IMR-90 (cell line): ENCODE measurements around the gene RUBCN. TPM values are rescaled to one million over a fixed set of nuclear protein-coding genes. Genes with fewer than 3 reads are reported as not detected.

Experiments used
- ATAC-seq: fragments of 200-7000 bp; cut with Tn5 transposase; 2 replicates; pipeline ENCODE4 v1.9.1; 2020; ENCODE audit warnings: low read depth, mild to moderate bottlenecking, moderate library complexity
- BruUV-seq: library from RNA; stranded (reverse); fragments of 400-500 nt; replicated peaks from 2 replicates; lab custom pipeline; 2021; lab: Mats Ljungman, UMichigan
- CTCF ChIA-PET: fragments of 300-600 bp; formaldehyde crosslinking; extraction: SDS; loops from one replicate; lab custom pipeline; 2021; ENCODE audit warnings: antibody characterized with exemption; lab: Yijun Ruan, JAX
- POLR2A ChIA-PET: fragments of 300-600 bp; sonication (Branson Sonifier 250); formaldehyde crosslinking; loops from one replicate; lab custom pipeline; 2022; ENCODE audit warnings: antibody characterized with exemption; ENCODE audit not compliant: unreplicated experiment; lab: Charles Lee
- DNase-seq: peaks from one replicate; pipeline ENCODE4 v3.0.0; 2013
- H2AFZ ChIP-seq: replicated peaks from 2 replicates; pipeline ENCODE3; 2013; ENCODE audit warnings: low read length, mild to moderate bottlenecking; ENCODE audit not compliant: poor library complexity
- H2AK5ac ChIP-seq: 2 replicates; pipeline ENCODE4 v1.6.1; 2013; ENCODE audit warnings: low read depth, low read length, inconsistent platforms
- H2AK9ac ChIP-seq: replicated peaks from 2 replicates; pipeline ENCODE3; 2013; ENCODE audit warnings: mild to moderate bottlenecking, low read depth, low read length, moderate library complexity; ENCODE audit not compliant: poor library complexity
- H2BK120ac ChIP-seq: 2 replicates; pipeline ENCODE4 v1.6.1; 2013; ENCODE audit warnings: low read depth, low read length, inconsistent platforms
- H2BK15ac ChIP-seq: 3 replicates; pipeline ENCODE4 v1.6.1; 2013; ENCODE audit warnings: low read depth, low read length, inconsistent platforms
- H2BK20ac ChIP-seq: 2 replicates; pipeline ENCODE4 v1.6.1; 2013; ENCODE audit warnings: low read depth, mild to moderate bottlenecking, inconsistent platforms, low read length, moderate library complexity
- H2BK5ac ChIP-seq: 2 replicates; pipeline ENCODE4 v1.6.1; 2013; ENCODE audit warnings: mild to moderate bottlenecking, low read depth, low read length, inconsistent platforms; ENCODE audit not compliant: poor library complexity, severe bottlenecking
- H3K14ac ChIP-seq: replicated peaks from 2 replicates; pipeline ENCODE4 v1.6.1; 2013; ENCODE audit warnings: low read depth, low read length, inconsistent platforms
- H3K18ac ChIP-seq: 2 replicates; pipeline ENCODE4 v1.6.1; 2013; ENCODE audit warnings: low read depth, low read length, control low read depth
- H3K23ac ChIP-seq: 2 replicates; pipeline ENCODE4 v1.6.1; 2013; ENCODE audit warnings: low read depth, low read length, inconsistent platforms
- H3K27ac ChIP-seq: 2 replicates; pipeline ENCODE4 v1.5.1; 2013; ENCODE audit warnings: mild to moderate bottlenecking, control low read depth, low read length; ENCODE audit not compliant: insufficient read depth
- H3K27me3 ChIP-seq: 2 replicates; pipeline ENCODE4 v1.6.1; 2013; ENCODE audit warnings: low read length; ENCODE audit not compliant: control insufficient read depth, insufficient read depth
- H3K36me3 ChIP-seq: 2 replicates; pipeline ENCODE4 v1.6.1; 2013; ENCODE audit warnings: low read length, mixed read lengths; ENCODE audit not compliant: control insufficient read depth, insufficient read depth
- H3K4ac ChIP-seq: 2 replicates; pipeline ENCODE4 v1.6.1; 2013; ENCODE audit warnings: low read depth, low read length, inconsistent platforms
- H3K4me1 ChIP-seq: 2 replicates; pipeline ENCODE4 v1.6.1; 2013; ENCODE audit warnings: low read length, mixed read lengths; ENCODE audit not compliant: control insufficient read depth, insufficient read depth
- H3K4me2 ChIP-seq: 2 replicates; pipeline ENCODE4 v1.6.1; 2013; ENCODE audit warnings: low read depth, mild to moderate bottlenecking, control low read depth, low read length, moderate library complexity
- H3K4me3 ChIP-seq: 2 replicates; pipeline ENCODE4 v1.5.1; 2013; ENCODE audit warnings: low read depth, mild to moderate bottlenecking, control low read depth, low read length, moderate library complexity; ENCODE audit not compliant: insufficient read depth
- H3K56ac ChIP-seq: 2 replicates; pipeline ENCODE4 v1.6.1; 2013; ENCODE audit warnings: low read length, inconsistent platforms; ENCODE audit not compliant: insufficient read depth; ENCODE audit errors: extremely low read depth
- H3K79me1 ChIP-seq, 2 experiments: 2 replicates each; pipeline ENCODE4 v1.6.1; 2013; ENCODE audit warnings: low read length in 2 of 2, inconsistent platforms in 1 of 2, low read depth in 1 of 2
- H3K9ac ChIP-seq: 2 replicates; pipeline ENCODE4 v1.6.1; 2013; ENCODE audit warnings: low read depth, low read length, control low read depth
- H3K9me1 ChIP-seq: 2 replicates; pipeline ENCODE4 v1.6.1; 2013; ENCODE audit warnings: low read length, inconsistent platforms; ENCODE audit not compliant: insufficient read depth
- H3K9me3 ChIP-seq: 2 replicates; pipeline ENCODE4 v1.6.1; 2013; ENCODE audit warnings: low read length; ENCODE audit not compliant: control insufficient read depth, insufficient read depth
- H4K20me1 ChIP-seq: 2 replicates; pipeline ENCODE4 v1.6.1; 2013; ENCODE audit warnings: low read length, inconsistent platforms; ENCODE audit not compliant: insufficient read depth
- H4K5ac ChIP-seq: 2 replicates; pipeline ENCODE4 v1.6.1; 2013; ENCODE audit warnings: mild to moderate bottlenecking, low read depth, low read length, control low read depth
- H4K8ac ChIP-seq, 2 experiments: 2 replicates each; pipeline ENCODE4 v1.6.1; 2013; ENCODE audit warnings: low read depth in 2 of 2, low read length in 2 of 2, control low read depth in 1 of 2, inconsistent platforms in 1 of 2
- H4K91ac ChIP-seq: 2 replicates; pipeline ENCODE4 v1.6.1; 2013; ENCODE audit warnings: low read depth, low read length, inconsistent platforms; ENCODE audit not compliant: insufficient read depth
- BHLHE40 ChIP-seq: fragments of 150-350 bp; IDR thresholded peaks from 2 replicates; pipeline ENCODE4 v1.6.1; 2016; ENCODE audit warnings: mild to moderate bottlenecking, low read depth, low read length
- CEBPB ChIP-seq: IDR thresholded peaks from 2 replicates; pipeline ENCODE4 v1.6.1; 2012; ENCODE audit warnings: low read depth, low read length, improper control_type of control experiment
- CHD1 ChIP-seq: IDR thresholded peaks from 2 replicates; pipeline ENCODE4 v1.6.1; 2012; ENCODE audit warnings: low read depth, low read length, improper control_type of control experiment
- ELK1 ChIP-seq: fragments of 150-350 bp; IDR thresholded peaks from 2 replicates; pipeline ENCODE4 v1.6.1; 2016; ENCODE audit warnings: low read depth, mild to moderate bottlenecking, low read length, moderate library complexity, borderline replicate concordance
- FOS ChIP-seq: fragments of 150-350 bp; IDR thresholded peaks from 2 replicates; pipeline ENCODE4 v1.6.1; 2016; ENCODE audit warnings: low read depth, low read length
- MAFK ChIP-seq: IDR thresholded peaks from 2 replicates; pipeline ENCODE4 v1.6.1; 2012; ENCODE audit warnings: low read depth, low read length, improper control_type of control experiment
- MAZ ChIP-seq: IDR thresholded peaks from 2 replicates; pipeline ENCODE4 v1.6.1; 2012; ENCODE audit warnings: low read depth, mild to moderate bottlenecking, low read length, improper control_type of control experiment, moderate library complexity, borderline replicate concordance
- MXI1 ChIP-seq: IDR thresholded peaks from 2 replicates; pipeline ENCODE4 v1.6.1; 2012; ENCODE audit warnings: low read depth, mild to moderate bottlenecking, low read length, moderate library complexity, borderline replicate concordance
- NFE2L2 ChIP-seq: fragments of 150-350 bp; IDR thresholded peaks from 2 replicates; pipeline ENCODE4 v1.6.1; 2016; ENCODE audit warnings: low read depth, mild to moderate bottlenecking, low read length
- POLR2A ChIP-seq: IDR thresholded peaks from 2 replicates; pipeline ENCODE4 v1.6.1; 2012; ENCODE audit warnings: mild to moderate bottlenecking, low read depth, low read length
- RAD21 ChIP-seq: IDR thresholded peaks from 2 replicates; pipeline ENCODE4 v1.6.1; 2012; ENCODE audit warnings: low read length, improper control_type of control experiment
- RCOR1 ChIP-seq: IDR thresholded peaks from 2 replicates; pipeline ENCODE4 v1.6.1; 2012; ENCODE audit warnings: mild to moderate bottlenecking, low read length, improper control_type of control experiment; ENCODE audit not compliant: insufficient replicate concordance
- RFX5 ChIP-seq: IDR thresholded peaks from 2 replicates; pipeline ENCODE4 v1.8.0; 2012; ENCODE audit warnings: low read depth, mild to moderate bottlenecking, low read length, moderate library complexity
- SMC3 ChIP-seq: fragments of 150-350 bp; IDR thresholded peaks from 2 replicates; pipeline ENCODE4 v1.6.1; 2016; ENCODE audit warnings: low read depth, mild to moderate bottlenecking, antibody characterized with exemption, low read length, moderate library complexity
- USF2 ChIP-seq: fragments of 150-350 bp; IDR thresholded peaks from 2 replicates; pipeline ENCODE4 v1.6.1; 2017; ENCODE audit warnings: mild to moderate bottlenecking, antibody characterized with exemption, low read length, low read depth
- WGBS, 2 experiments: methylation state at CpG; one replicate each; pipeline versions ENCODE4 v1.1.5 to v1.1.7; 2013; ENCODE audit warnings: missing lambda C conversion rate in 2 of 2; ENCODE audit not compliant: insufficient read length in 1 of 2; ENCODE audit errors: extremely low coverage in 2 of 2; 5-methylcytosine and 5-hydroxymethylcytosine counted together
- dilution Hi-C: fragments of 300-500 bp; cut with HindIII; formaldehyde crosslinking; loops from one replicate; pipeline ENCODE4 v1.14.3; 2018; ENCODE audit warnings: low sequenced_read_pairs; ENCODE audit not compliant: unreplicated experiment
- in situ Hi-C: fragments of 300-500 bp; cut with MboI; formaldehyde crosslinking; loops from 3 replicates; pipeline ENCODE4 v1.14.3; 2019; ENCODE audit warnings: low sequenced_read_pairs, inconsistent platforms, mixed read lengths
- intact Hi-C: fragments of 100-400 bp; cut with micrococcal nuclease; formaldehyde crosslinking; loops from 2 replicates; pipeline ENCODE4 v1.10.0; 2022
- polyA plus RNA-seq, 3 experiments: library from polyadenylated mRNA; depleted of rRNA; stranded (reverse); fragments of >200 nt; gene quantifications; 2 replicates each; pipeline ENCODE4 v1.2.3, GENCODE V29; 2012; ENCODE audit warnings: low replicate concordance in 1 of 3
- total RNA-seq: library from RNA; depleted of rRNA; stranded (reverse); fragments of >200 nt; gene quantifications from 2 replicates; pipeline ENCODE4 v1.2.3, GENCODE V29; 2012
- TF ChIP-seq, protein P1 (sequence below): conservative IDR thresholded peaks from 2 replicates; pipeline ENCODE4 v1.5.1; 2012; ENCODE audit warnings: mild to moderate bottlenecking, low read depth, low read length, improper control_type of control experiment

Gene RUBCN
- total and polyA plus RNA-seq, 2 of the 4 experiments (the other 2 are of a cell fraction): 10.8 to 12.6 TPM

- no peaks in the 10 kb centered on the region for H3K27me3 ChIP-seq
- H3K27ac ChIP-seq: no peak overlapping the region
- WGBS, 2 experiments: 100% methylated on average over 1 of the region's 4 CpGs; no CpG with 5 or more reads in 1 of the 2 experiments
- H2AFZ ChIP-seq: peak overlapping the region; percentile 66
- H4K5ac ChIP-seq: no peak overlapping the region
- H4K91ac ChIP-seq: no peak overlapping the region
- H3K9me1 ChIP-seq: 0 out of 2 replicates have a peak, but pooled peaks cover 3% of the 10 kb centered on the region
- no peak overlapping the region for H3K4me2 ChIP-seq
- TSS peak; percentile 56 for BruUV-seq
- H2BK120ac ChIP-seq: no peak overlapping the region
- no peak overlapping the region for H3K4me3 ChIP-seq
- H2BK5ac ChIP-seq: no peak overlapping the region
- H3K9me3 ChIP-seq: no peaks in the 10 kb centered on the region
- H3K14ac ChIP-seq: no peak overlapping the region
- no peak overlapping the region for H3K18ac ChIP-seq
- no peak overlapping the region for H4K8ac ChIP-seq
- ChIA-PET POLR2A (no interaction called here), CTCF (no interaction called here)
- no peak overlapping the region for H3K9ac ChIP-seq
- intact Hi-C loops (no loop called here), in situ Hi-C loops (no loop called here), dilution Hi-C loops (no loop called here)
- no peak overlapping the region for H2AK5ac ChIP-seq
- H3K36me3 ChIP-seq: peaks cover 34% of the 10 kb centered on the region
- no peak overlapping the region for H3K56ac ChIP-seq
- H3K79me1 ChIP-seq: peaks cover 0 to 3% of the 10 kb centered on the region in 2 experiments; a peak in 1 of 4 replicates
- H3K23ac ChIP-seq: no peak overlapping the region
- H4K20me1 ChIP-seq: no peaks in the 10 kb centered on the region
- DNase-seq (no peak), ATAC-seq (no peak)
- TF ChIP-seq CHD1 (no peak), USF2 (no peak), MXI1 (no peak), POLR2A (no peak), RAD21 (no peak), BHLHE40 (no peak), FOS (no peak), RCOR1 (no peak), ELK1 (no peak), RFX5 (no peak), SMC3 (no peak), MAZ (no peak), CEBPB (no peak), NFE2L2 (no peak), MAFK (no peak)
- TF ChIP-seq, protein P1, sequence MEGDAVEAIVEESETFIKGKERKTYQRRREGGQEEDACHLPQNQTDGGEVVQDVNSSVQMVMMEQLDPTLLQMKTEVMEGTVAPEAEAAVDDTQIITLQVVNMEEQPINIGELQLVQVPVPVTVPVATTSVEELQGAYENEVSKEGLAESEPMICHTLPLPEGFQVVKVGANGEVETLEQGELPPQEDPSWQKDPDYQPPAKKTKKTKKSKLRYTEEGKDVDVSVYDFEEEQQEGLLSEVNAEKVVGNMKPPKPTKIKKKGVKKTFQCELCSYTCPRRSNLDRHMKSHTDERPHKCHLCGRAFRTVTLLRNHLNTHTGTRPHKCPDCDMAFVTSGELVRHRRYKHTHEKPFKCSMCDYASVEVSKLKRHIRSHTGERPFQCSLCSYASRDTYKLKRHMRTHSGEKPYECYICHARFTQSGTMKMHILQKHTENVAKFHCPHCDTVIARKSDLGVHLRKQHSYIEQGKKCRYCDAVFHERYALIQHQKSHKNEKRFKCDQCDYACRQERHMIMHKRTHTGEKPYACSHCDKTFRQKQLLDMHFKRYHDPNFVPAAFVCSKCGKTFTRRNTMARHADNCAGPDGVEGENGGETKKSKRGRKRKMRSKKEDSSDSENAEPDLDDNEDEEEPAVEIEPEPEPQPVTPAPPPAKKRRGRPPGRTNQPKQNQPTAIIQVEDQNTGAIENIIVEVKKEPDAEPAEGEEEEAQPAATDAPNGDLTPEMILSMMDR: no peak
- H2BK20ac ChIP-seq: no peak overlapping the region
- H2BK15ac ChIP-seq: no peak overlapping the region
- H3K4me1 ChIP-seq: no peaks in the 10 kb centered on the region
- H2AK9ac ChIP-seq: no peak overlapping the region
- H3K4ac ChIP-seq: no peak overlapping the region
Observed at GRCh38 chr3:197673170-197673569, 63.5 kb downstream of the RUBCN start.
